AG04450 (cell line): Measurements from ENCODE around the gene GPSM1. TPM values are rescaled to one million over a fixed set of nuclear protein-coding genes. Genes with fewer than 3 reads are reported as not detected.

Source experiments
- CTCF ChIA-PET: fragments of 300-600, 350-600 bp; formaldehyde crosslinking; extraction: SDS; loops from one replicate; lab custom pipeline; 2022; ENCODE audit warnings: antibody characterized with exemption, inconsistent platforms; lab: Charles Lee
- POLR2A ChIA-PET: fragments of 350-600 bp; formaldehyde crosslinking; extraction: SDS; loops from one replicate; lab custom pipeline; 2021; ENCODE audit warnings: antibody characterized with exemption, inconsistent platforms; lab: Yijun Ruan, JAX
- DNase-seq: peaks from one replicate; pipeline ENCODE4 v3.0.0-alpha.2; 2011; ENCODE audit warnings: low read depth, low spot score
- H3K27ac ChIP-seq: one replicate; pipeline ENCODE4 v1.5.1; 2012; ENCODE audit warnings: low read depth, low read length, control low read depth
- H3K27me3 ChIP-seq: one replicate; pipeline ENCODE4 v1.6.0; 2012; ENCODE audit warnings: low read length; ENCODE audit not compliant: control insufficient read depth, insufficient read depth
- H3K4me3 ChIP-seq: 2 replicates; pipeline ENCODE4 v1.5.1; 2011; ENCODE audit warnings: mild to moderate bottlenecking, low read depth, low read length, control low read depth
- H3K9me3 ChIP-seq: 2 replicates; pipeline ENCODE4 v1.5.1; 2012; ENCODE audit warnings: low read length; ENCODE audit not compliant: control insufficient read depth, insufficient read depth
- polyA plus RNA-seq: library from polyadenylated mRNA; depleted of rRNA; stranded (reverse); fragments of >200 nt; gene quantifications from 2 replicates; pipeline ENCODE4 v1.2.3, GENCODE V29; 2011
- TF ChIP-seq, protein P1 (sequence below): IDR thresholded peaks from 2 replicates; pipeline ENCODE4 v1.5.1; 2011; ENCODE audit warnings: low read depth, low read length, control low read depth, inconsistent platforms

The GPSM1 gene
- polyA plus RNA-seq, 1 experiment, result 22.5 TPM

- Histone ChIP-seq H3K27ac (peak overlapping the region; percentile 11), H3K9me3 (peaks cover 7% of the 10 kb centered on the region; the same call in 1 of the 2 replicates), H3K4me3 (peak overlapping the region; percentile 10; the same call in 1 of the 2 replicates), H3K27me3 (no peaks in the 10 kb centered on the region)
- CTCF ChIA-PET, result no interaction called here
- DNase-seq, result no peak
- TF ChIP-seq, protein P1, sequence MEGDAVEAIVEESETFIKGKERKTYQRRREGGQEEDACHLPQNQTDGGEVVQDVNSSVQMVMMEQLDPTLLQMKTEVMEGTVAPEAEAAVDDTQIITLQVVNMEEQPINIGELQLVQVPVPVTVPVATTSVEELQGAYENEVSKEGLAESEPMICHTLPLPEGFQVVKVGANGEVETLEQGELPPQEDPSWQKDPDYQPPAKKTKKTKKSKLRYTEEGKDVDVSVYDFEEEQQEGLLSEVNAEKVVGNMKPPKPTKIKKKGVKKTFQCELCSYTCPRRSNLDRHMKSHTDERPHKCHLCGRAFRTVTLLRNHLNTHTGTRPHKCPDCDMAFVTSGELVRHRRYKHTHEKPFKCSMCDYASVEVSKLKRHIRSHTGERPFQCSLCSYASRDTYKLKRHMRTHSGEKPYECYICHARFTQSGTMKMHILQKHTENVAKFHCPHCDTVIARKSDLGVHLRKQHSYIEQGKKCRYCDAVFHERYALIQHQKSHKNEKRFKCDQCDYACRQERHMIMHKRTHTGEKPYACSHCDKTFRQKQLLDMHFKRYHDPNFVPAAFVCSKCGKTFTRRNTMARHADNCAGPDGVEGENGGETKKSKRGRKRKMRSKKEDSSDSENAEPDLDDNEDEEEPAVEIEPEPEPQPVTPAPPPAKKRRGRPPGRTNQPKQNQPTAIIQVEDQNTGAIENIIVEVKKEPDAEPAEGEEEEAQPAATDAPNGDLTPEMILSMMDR, result no peak
- POLR2A ChIA-PET, result no interaction called here
Observed at GRCh38 chr9:136331030-136331429, 3.7 kb downstream of the GPSM1 start.

GRCh38 chr9:136331556-136332481 is 4.5 kb downstream of the GPSM1 start:
- no peak overlapping the region for H3K4me3 ChIP-seq
- CTCF ChIA-PET, result no interaction called here
- POLR2A ChIA-PET, result no interaction called here
- H3K9me3 ChIP-seq, result peaks cover 7% of the 10 kb centered on the region; the same call in 1 of the 2 replicates
- TF ChIP-seq, protein P1, result no peak
- no peak overlapping the region for H3K27ac ChIP-seq
- DNase-seq, result no peak
- H3K27me3 ChIP-seq, result no peaks in the 10 kb centered on the region

DNA sequence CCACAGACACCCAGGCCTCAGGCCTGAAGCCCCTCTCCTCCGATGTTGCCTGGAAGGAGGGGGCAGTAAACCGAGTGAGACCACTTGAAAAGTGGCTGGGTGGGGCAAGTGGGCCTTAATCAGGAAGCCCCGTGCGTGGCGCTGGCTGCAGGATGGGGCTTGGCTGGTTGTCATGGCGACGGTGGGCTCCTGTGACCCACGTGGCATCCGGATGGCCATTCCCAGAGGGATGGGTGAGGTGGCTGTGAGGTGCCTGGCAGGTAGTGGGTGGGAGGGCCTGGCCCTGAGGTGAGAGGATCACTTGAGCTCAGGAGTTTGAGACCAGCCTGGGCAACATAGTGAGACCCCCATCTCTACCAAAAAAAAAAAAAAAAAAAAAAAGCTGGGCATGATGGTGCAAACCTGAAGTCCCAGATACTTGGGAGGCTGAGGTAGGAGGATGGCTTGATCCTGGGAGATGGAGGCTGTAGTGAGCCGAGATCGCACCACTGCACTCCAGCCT is 5.2 kb downstream of the GPSM1 start:
- no peaks in the 10 kb centered on the region for H3K27me3 ChIP-seq
- H3K4me3 ChIP-seq, result no peak overlapping the region
- DNase-seq, result no peak
- TF ChIP-seq, protein P1, result no peak
- CTCF ChIA-PET, result no interaction called here
- POLR2A ChIA-PET, result no interaction called here
- H3K9me3 ChIP-seq, result peaks cover 7% of the 10 kb centered on the region; the same call in 1 of the 2 replicates
- no peak overlapping the region for H3K27ac ChIP-seq

DNA sequence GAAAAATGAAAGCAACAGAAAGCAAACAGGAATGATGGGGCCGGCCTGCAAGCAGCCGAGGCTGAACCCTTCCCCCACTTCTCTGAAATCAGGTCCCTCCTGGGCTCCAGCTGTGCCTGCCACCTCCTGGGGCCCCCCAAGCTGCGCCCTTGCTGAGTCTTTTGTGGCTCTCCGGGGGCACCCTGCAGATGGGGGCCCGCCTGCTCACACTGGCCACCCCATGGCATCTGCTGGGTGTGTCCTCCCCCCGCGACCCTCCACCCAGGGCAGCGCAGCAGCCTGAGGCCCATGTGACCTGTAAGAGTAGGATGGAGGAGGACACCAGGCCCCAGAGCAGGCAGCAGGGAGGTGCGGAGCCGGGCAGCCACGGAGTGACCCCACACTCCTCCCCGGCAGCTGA is 5.7 kb downstream of the GPSM1 start:
- Histone ChIP-seq H3K27ac (no peak overlapping the region), H3K9me3 (peaks cover 7% of the 10 kb centered on the region; the same call in 1 of the 2 replicates), H3K4me3 (no peak overlapping the region), H3K27me3 (no peaks in the 10 kb centered on the region)
- ChIA-PET POLR2A (no interaction called here), CTCF (no interaction called here)
- TF ChIP-seq, protein P1, result no peak
- DNase-seq, result no peak

DNA sequence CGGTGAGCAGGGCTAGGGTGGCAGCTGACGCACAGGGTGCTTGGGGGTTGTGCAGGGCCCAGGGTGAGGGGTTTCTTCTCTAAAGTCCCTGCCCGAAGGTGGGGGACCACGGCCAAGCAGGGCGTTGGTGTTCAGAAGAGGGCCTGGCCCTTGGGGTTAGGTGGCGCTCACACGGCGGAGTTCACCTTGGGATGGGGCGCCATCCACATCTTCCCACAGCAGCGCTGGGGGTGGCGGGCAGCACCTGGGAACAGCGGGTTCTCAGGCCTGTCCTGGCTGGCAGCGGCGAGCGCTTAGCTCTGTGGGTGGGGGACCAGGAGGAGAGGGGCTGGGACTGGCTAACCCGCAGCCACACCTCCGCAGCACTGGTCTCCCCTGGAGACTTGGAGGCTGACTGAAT is 6.1 kb downstream of the GPSM1 start:
- TF ChIP-seq, protein P1, result no peak
- CTCF ChIA-PET, result no interaction called here

More for the DNA sequence above, 6.1 kb downstream of the GPSM1 start:
- no peak overlapping the region for H3K4me3 ChIP-seq
- no peak for DNase-seq
- H3K27me3 ChIP-seq, result no peaks in the 10 kb centered on the region
- POLR2A ChIA-PET, result no interaction called here
- H3K27ac ChIP-seq, result no peak overlapping the region
- peaks cover 3% of the 10 kb centered on the region; the same call in 1 of the 2 replicates for H3K9me3 ChIP-seq
